Measurements from ENCODE around the gene KIZ. TPM values are rescaled to one million over a fixed set of nuclear protein-coding genes. Genes with fewer than 3 reads are reported as not detected.

Gene KIZ
- total RNA-seq, 1 experiment from 2014 or later = 17.6 TPM

- ChIA-PET RAD21 (ENCODE audit: low non-redundant PET in 1 of 2, low total read pairs in 2 of 2, uncharacterized antibody in 2 of 2, unreplicated experiment in 2 of 2) (no interaction called here), CTCF (no interaction called here), POLR2A (no interaction called here)
- no peaks in the 10 kb centered on the region for H3K9me2 ChIP-seq (ENCODE audit: insufficient read depth)
- ATAC-seq = no peak
- no TSS peak for BruUV-seq (replicated peaks)
- H3K4me1 ChIP-seq (ENCODE audit: control insufficient read depth in 1 of 2, insufficient read depth in 2 of 2, low read length in 2 of 2) = no peaks in the 10 kb centered on the region
- H3K27me3 ChIP-seq (ENCODE audit: insufficient read depth, low read length) = no peaks in the 10 kb centered on the region
- no peak overlapping the region for H3K27ac ChIP-seq (ENCODE audit: low read depth, low read length)
- H3K9ac ChIP-seq (ENCODE audit: low read length) = no peak overlapping the region
- no peak for DNase-seq (ENCODE audit: low read depth, low spot score)
- no peak for TF ChIP-seq SIN3A (IDR thresholded peaks at IDR 0.05; ENCODE audit: low read depth)
- no peak for TF ChIP-seq RAD21 (IDR thresholded peaks at IDR 0.05; ENCODE audit: low read depth)
- TF ChIP-seq CBX3 (IDR thresholded peaks at IDR 0.05; ENCODE audit: low read depth) = no peak
- TF ChIP-seq SP1 (IDR thresholded peaks at IDR 0.05; ENCODE audit: low read depth) = no peak
- no peak for TF ChIP-seq EZH2phosphoT487 (IDR thresholded peaks at IDR 0.05; ENCODE audit: borderline replicate concordance)
- no peak for TF ChIP-seq EZH2 (IDR thresholded peaks at IDR 0.05)
- TF ChIP-seq FOSL1 (IDR thresholded peaks at IDR 0.05; ENCODE audit: low read depth) = no peak
- no peak for TF ChIP-seq ZNF274 (IDR thresholded peaks at IDR 0.05; ENCODE audit: low read depth, low read length)
- TF ChIP-seq ZFX (IDR thresholded peaks at IDR 0.05) = no peak
- TF ChIP-seq ATF3 (IDR thresholded peaks at IDR 0.05) = no peak
- H3K4me3 ChIP-seq (replicated peaks in 1 of 2; ENCODE audit: low read depth in 1 of 2, low read length in 2 of 2) = no peak overlapping the region
- no peaks in the 10 kb centered on the region for H3K9me3 ChIP-seq (ENCODE audit: control insufficient read depth in 1 of 2, insufficient read depth in 1 of 2, low read depth in 1 of 2, low read length in 2 of 2)
- H3K36me3 ChIP-seq (ENCODE audit: control insufficient read depth in 1 of 2, insufficient read depth in 2 of 2, low read length in 2 of 2) = no peaks in the 10 kb centered on the region
- intact Hi-C loops (cut with micrococcal nuclease) = no loop called here
- no peak overlapping the region for H2AFZ ChIP-seq (ENCODE audit: low read depth, low read length, poor library complexity, severe bottlenecking)
- no peaks in the 10 kb centered on the region for H3K79me2 ChIP-seq (ENCODE audit: insufficient read depth, low read length)
- H3K4me2 ChIP-seq (ENCODE audit: low read length) = no peak overlapping the region
- no peaks in the 10 kb centered on the region for H4K20me1 ChIP-seq (ENCODE audit: insufficient read depth)
Measured at GRCh38 chr20:21143194-21143890, 17.5 kb downstream of the KIZ start.

GRCh38 chr20:21145424-21145823 lies 19.5 kb downstream of the KIZ start:
- no TSS peak for BruUV-seq (replicated peaks)
- no peak for ATAC-seq
- RAD21 ChIA-PET (ENCODE audit: low non-redundant PET in 1 of 2, low total read pairs in 2 of 2, uncharacterized antibody in 2 of 2, unreplicated experiment in 2 of 2) = no interaction called here

More at GRCh38 chr20:21145424-21145823, 19.5 kb downstream of the KIZ start:
- Histone ChIP-seq H3K4me1 (ENCODE audit: control insufficient read depth in 1 of 2, insufficient read depth in 2 of 2, low read length in 2 of 2) (no peaks in the 10 kb centered on the region), H3K36me3 (ENCODE audit: control insufficient read depth in 1 of 2, insufficient read depth in 2 of 2, low read length in 2 of 2) (no peaks in the 10 kb centered on the region), H3K79me2 (ENCODE audit: insufficient read depth, low read length) (no peaks in the 10 kb centered on the region), H3K9me2 (ENCODE audit: insufficient read depth) (no peaks in the 10 kb centered on the region), H3K27ac (ENCODE audit: low read depth, low read length) (no peak overlapping the region), H3K9me3 (ENCODE audit: control insufficient read depth in 1 of 2, insufficient read depth in 1 of 2, low read depth in 1 of 2, low read length in 2 of 2) (no peaks in the 10 kb centered on the region), H4K20me1 (ENCODE audit: insufficient read depth) (no peaks in the 10 kb centered on the region), H2AFZ (ENCODE audit: low read depth, low read length, poor library complexity, severe bottlenecking) (no peak overlapping the region), H3K27me3 (ENCODE audit: insufficient read depth, low read length) (no peaks in the 10 kb centered on the region), H3K4me2 (ENCODE audit: low read length) (no peak overlapping the region), H3K9ac (ENCODE audit: low read length) (no peak overlapping the region), H3K4me3 (replicated peaks in 1 of 2; ENCODE audit: low read depth in 1 of 2, low read length in 2 of 2) (no peak overlapping the region)
- ChIA-PET CTCF (no interaction called here), POLR2A (no interaction called here)
- DNase-seq (ENCODE audit: low read depth, low spot score) = no peak
- intact Hi-C loops (cut with micrococcal nuclease) = no loop called here
- no peak for TF ChIP-seq RAD21 (IDR thresholded peaks at IDR 0.05; ENCODE audit: low read depth)
- no peak for TF ChIP-seq POLR2AphosphoS5 (IDR thresholded peaks at IDR 0.05; ENCODE audit: low read depth, low read length)
- no peak for TF ChIP-seq ZFX (IDR thresholded peaks at IDR 0.05)
